SK-N-SH treated with all-trans-retinoic acid at 6 μM for 48 hours (cell line): Measurements from ENCODE around the gene IL36G.

Source experiments
- GLIS3 ChIP-seq: fragments of 250-450 bp; sonication (Bioruptor Pico); IDR thresholded peaks from 2 replicates; pipeline ENCODE4 v1.5.0; 2020; ENCODE audit warnings: mild to moderate bottlenecking, moderate library complexity
- POU6F1 ChIP-seq: fragments of 250-450 bp; sonication (Bioruptor Pico); IDR thresholded peaks from 2 replicates; pipeline ENCODE4 v1.8.0; 2021; ENCODE audit warnings: low read depth, mild to moderate bottlenecking, moderate library complexity, borderline replicate concordance
- TOX ChIP-seq: fragments of 250-450 bp; sonication (Bioruptor Pico); IDR thresholded peaks from 2 replicates; pipeline ENCODE4 v1.8.0; 2021; ENCODE audit warnings: mild to moderate bottlenecking, moderate library complexity, borderline replicate concordance
- ZFP30 ChIP-seq: fragments of 450-650 bp; formaldehyde crosslinking; IDR thresholded peaks from 2 replicates; pipeline ENCODE4 v1.5.0; 2022; ENCODE audit warnings: mild to moderate bottlenecking, moderate library complexity
- TF ChIP-seq, protein P1 (sequence below): fragments of 250-450 bp; sonication (Bioruptor Pico); IDR thresholded peaks from 2 replicates; pipeline ENCODE4 v1.5.1; 2020; ENCODE audit warnings: low read depth, mild to moderate bottlenecking, moderate library complexity

GRCh38 chr2:112958428-112959108, 19.2 kb upstream of the IL36G start:
- no peak for TF ChIP-seq ZFP30 (CRISPR knock-in tag)
- no peak for TF ChIP-seq GLIS3 (CRISPR knock-in tag)
- no peak for TF ChIP-seq TOX (CRISPR knock-in tag)
- no peak for TF ChIP-seq POU6F1 (CRISPR knock-in tag)
- TF ChIP-seq, protein P1, sequence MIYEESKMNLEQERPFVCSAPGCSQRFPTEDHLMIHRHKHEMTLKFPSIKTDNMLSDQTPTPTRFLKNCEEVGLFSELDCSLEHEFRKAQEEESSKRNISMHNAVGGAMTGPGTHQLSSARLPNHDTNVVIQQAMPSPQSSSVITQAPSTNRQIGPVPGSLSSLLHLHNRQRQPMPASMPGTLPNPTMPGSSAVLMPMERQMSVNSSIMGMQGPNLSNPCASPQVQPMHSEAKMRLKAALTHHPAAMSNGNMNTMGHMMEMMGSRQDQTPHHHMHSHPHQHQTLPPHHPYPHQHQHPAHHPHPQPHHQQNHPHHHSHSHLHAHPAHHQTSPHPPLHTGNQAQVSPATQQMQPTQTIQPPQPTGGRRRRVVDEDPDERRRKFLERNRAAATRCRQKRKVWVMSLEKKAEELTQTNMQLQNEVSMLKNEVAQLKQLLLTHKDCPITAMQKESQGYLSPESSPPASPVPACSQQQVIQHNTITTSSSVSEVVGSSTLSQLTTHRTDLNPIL (CRISPR knock-in tag), result no peak
